IMR-90 (cell line): ENCODE data around the gene FLACC1. TPM values are rescaled to one million over a fixed set of nuclear protein-coding genes. Genes with fewer than 3 reads are reported as not detected.

Experiments used
- ATAC-seq: fragments of 200-7000 bp; cut with Tn5 transposase; 2 replicates; pipeline ENCODE4 v1.9.1; 2020; ENCODE audit warnings: low read depth, mild to moderate bottlenecking, moderate library complexity
- BruUV-seq: library from RNA; stranded (reverse); fragments of 400-500 nt; replicated peaks from 2 replicates; lab custom pipeline; 2021; lab: Mats Ljungman, UMichigan
- CTCF ChIA-PET: fragments of 300-600 bp; formaldehyde crosslinking; extraction: SDS; loops from one replicate; lab custom pipeline; 2021; ENCODE audit warnings: antibody characterized with exemption; lab: Yijun Ruan, JAX
- POLR2A ChIA-PET: fragments of 300-600 bp; sonication (Branson Sonifier 250); formaldehyde crosslinking; loops from one replicate; lab custom pipeline; 2022; ENCODE audit warnings: antibody characterized with exemption; ENCODE audit not compliant: unreplicated experiment; lab: Charles Lee
- DNase-seq: peaks from one replicate; pipeline ENCODE4 v3.0.0; 2013
- H2AFZ ChIP-seq: replicated peaks from 2 replicates; pipeline ENCODE3; 2013; ENCODE audit warnings: low read length, mild to moderate bottlenecking; ENCODE audit not compliant: poor library complexity
- H2AK5ac ChIP-seq: 2 replicates; pipeline ENCODE4 v1.6.1; 2013; ENCODE audit warnings: low read depth, low read length, inconsistent platforms
- H2AK9ac ChIP-seq: replicated peaks from 2 replicates; pipeline ENCODE3; 2013; ENCODE audit warnings: mild to moderate bottlenecking, low read depth, low read length, moderate library complexity; ENCODE audit not compliant: poor library complexity
- H2BK120ac ChIP-seq: 2 replicates; pipeline ENCODE4 v1.6.1; 2013; ENCODE audit warnings: low read depth, low read length, inconsistent platforms
- H2BK15ac ChIP-seq: 3 replicates; pipeline ENCODE4 v1.6.1; 2013; ENCODE audit warnings: low read depth, low read length, inconsistent platforms
- H2BK20ac ChIP-seq: 2 replicates; pipeline ENCODE4 v1.6.1; 2013; ENCODE audit warnings: low read depth, mild to moderate bottlenecking, inconsistent platforms, low read length, moderate library complexity
- H2BK5ac ChIP-seq: 2 replicates; pipeline ENCODE4 v1.6.1; 2013; ENCODE audit warnings: mild to moderate bottlenecking, low read depth, low read length, inconsistent platforms; ENCODE audit not compliant: poor library complexity, severe bottlenecking
- H3K14ac ChIP-seq: replicated peaks from 2 replicates; pipeline ENCODE4 v1.6.1; 2013; ENCODE audit warnings: low read depth, low read length, inconsistent platforms
- H3K18ac ChIP-seq: 2 replicates; pipeline ENCODE4 v1.6.1; 2013; ENCODE audit warnings: low read depth, low read length, control low read depth
- H3K23ac ChIP-seq: 2 replicates; pipeline ENCODE4 v1.6.1; 2013; ENCODE audit warnings: low read depth, low read length, inconsistent platforms
- H3K27ac ChIP-seq: 2 replicates; pipeline ENCODE4 v1.5.1; 2013; ENCODE audit warnings: mild to moderate bottlenecking, control low read depth, low read length; ENCODE audit not compliant: insufficient read depth
- H3K27me3 ChIP-seq: 2 replicates; pipeline ENCODE4 v1.6.1; 2013; ENCODE audit warnings: low read length; ENCODE audit not compliant: control insufficient read depth, insufficient read depth
- H3K36me3 ChIP-seq: 2 replicates; pipeline ENCODE4 v1.6.1; 2013; ENCODE audit warnings: low read length, mixed read lengths; ENCODE audit not compliant: control insufficient read depth, insufficient read depth
- H3K4ac ChIP-seq: 2 replicates; pipeline ENCODE4 v1.6.1; 2013; ENCODE audit warnings: low read depth, low read length, inconsistent platforms
- H3K4me1 ChIP-seq: 2 replicates; pipeline ENCODE4 v1.6.1; 2013; ENCODE audit warnings: low read length, mixed read lengths; ENCODE audit not compliant: control insufficient read depth, insufficient read depth
- H3K4me2 ChIP-seq: 2 replicates; pipeline ENCODE4 v1.6.1; 2013; ENCODE audit warnings: low read depth, mild to moderate bottlenecking, control low read depth, low read length, moderate library complexity
- H3K4me3 ChIP-seq: 2 replicates; pipeline ENCODE4 v1.5.1; 2013; ENCODE audit warnings: low read depth, mild to moderate bottlenecking, control low read depth, low read length, moderate library complexity; ENCODE audit not compliant: insufficient read depth
- H3K56ac ChIP-seq: 2 replicates; pipeline ENCODE4 v1.6.1; 2013; ENCODE audit warnings: low read length, inconsistent platforms; ENCODE audit not compliant: insufficient read depth; ENCODE audit errors: extremely low read depth
- H3K79me1 ChIP-seq, 2 experiments: 2 replicates each; pipeline ENCODE4 v1.6.1; 2013; ENCODE audit warnings: low read length in 2 of 2, inconsistent platforms in 1 of 2, low read depth in 1 of 2
- H3K9ac ChIP-seq: 2 replicates; pipeline ENCODE4 v1.6.1; 2013; ENCODE audit warnings: low read depth, low read length, control low read depth
- H3K9me1 ChIP-seq: 2 replicates; pipeline ENCODE4 v1.6.1; 2013; ENCODE audit warnings: low read length, inconsistent platforms; ENCODE audit not compliant: insufficient read depth
- H3K9me3 ChIP-seq: 2 replicates; pipeline ENCODE4 v1.6.1; 2013; ENCODE audit warnings: low read length; ENCODE audit not compliant: control insufficient read depth, insufficient read depth
- H4K20me1 ChIP-seq: 2 replicates; pipeline ENCODE4 v1.6.1; 2013; ENCODE audit warnings: low read length, inconsistent platforms; ENCODE audit not compliant: insufficient read depth
- H4K5ac ChIP-seq: 2 replicates; pipeline ENCODE4 v1.6.1; 2013; ENCODE audit warnings: mild to moderate bottlenecking, low read depth, low read length, control low read depth
- H4K8ac ChIP-seq, 2 experiments: 2 replicates each; pipeline ENCODE4 v1.6.1; 2013; ENCODE audit warnings: low read depth in 2 of 2, low read length in 2 of 2, control low read depth in 1 of 2, inconsistent platforms in 1 of 2
- H4K91ac ChIP-seq: 2 replicates; pipeline ENCODE4 v1.6.1; 2013; ENCODE audit warnings: low read depth, low read length, inconsistent platforms; ENCODE audit not compliant: insufficient read depth
- BHLHE40 ChIP-seq: fragments of 150-350 bp; IDR thresholded peaks from 2 replicates; pipeline ENCODE4 v1.6.1; 2016; ENCODE audit warnings: mild to moderate bottlenecking, low read depth, low read length
- MAFK ChIP-seq: IDR thresholded peaks from 2 replicates; pipeline ENCODE4 v1.6.1; 2012; ENCODE audit warnings: low read depth, low read length, improper control_type of control experiment
- MAZ ChIP-seq: IDR thresholded peaks from 2 replicates; pipeline ENCODE4 v1.6.1; 2012; ENCODE audit warnings: low read depth, mild to moderate bottlenecking, low read length, improper control_type of control experiment, moderate library complexity, borderline replicate concordance
- MXI1 ChIP-seq: IDR thresholded peaks from 2 replicates; pipeline ENCODE4 v1.6.1; 2012; ENCODE audit warnings: low read depth, mild to moderate bottlenecking, low read length, moderate library complexity, borderline replicate concordance
- NFE2L2 ChIP-seq: fragments of 150-350 bp; IDR thresholded peaks from 2 replicates; pipeline ENCODE4 v1.6.1; 2016; ENCODE audit warnings: low read depth, mild to moderate bottlenecking, low read length
- POLR2A ChIP-seq: IDR thresholded peaks from 2 replicates; pipeline ENCODE4 v1.6.1; 2012; ENCODE audit warnings: mild to moderate bottlenecking, low read depth, low read length
- RFX5 ChIP-seq: IDR thresholded peaks from 2 replicates; pipeline ENCODE4 v1.8.0; 2012; ENCODE audit warnings: low read depth, mild to moderate bottlenecking, low read length, moderate library complexity
- SMC3 ChIP-seq: fragments of 150-350 bp; IDR thresholded peaks from 2 replicates; pipeline ENCODE4 v1.6.1; 2016; ENCODE audit warnings: low read depth, mild to moderate bottlenecking, antibody characterized with exemption, low read length, moderate library complexity
- WGBS, 2 experiments: methylation state at CpG; one replicate each; pipeline versions ENCODE4 v1.1.5 to v1.1.7; 2013; ENCODE audit warnings: missing lambda C conversion rate in 2 of 2; ENCODE audit not compliant: insufficient read length in 1 of 2; ENCODE audit errors: extremely low coverage in 2 of 2; 5-methylcytosine and 5-hydroxymethylcytosine counted together
- dilution Hi-C: fragments of 300-500 bp; cut with HindIII; formaldehyde crosslinking; loops from one replicate; pipeline ENCODE4 v1.14.3; 2018; ENCODE audit warnings: low sequenced_read_pairs; ENCODE audit not compliant: unreplicated experiment
- in situ Hi-C: fragments of 300-500 bp; cut with MboI; formaldehyde crosslinking; loops from 3 replicates; pipeline ENCODE4 v1.14.3; 2019; ENCODE audit warnings: low sequenced_read_pairs, inconsistent platforms, mixed read lengths
- intact Hi-C: fragments of 100-400 bp; cut with micrococcal nuclease; formaldehyde crosslinking; loops from 2 replicates; pipeline ENCODE4 v1.10.0; 2022
- polyA plus RNA-seq, 3 experiments: library from polyadenylated mRNA; depleted of rRNA; stranded (reverse); fragments of >200 nt; gene quantifications; 2 replicates each; pipeline ENCODE4 v1.2.3, GENCODE V29; 2012; ENCODE audit warnings: low replicate concordance in 1 of 3
- total RNA-seq: library from RNA; depleted of rRNA; stranded (reverse); fragments of >200 nt; gene quantifications from 2 replicates; pipeline ENCODE4 v1.2.3, GENCODE V29; 2012
- TF ChIP-seq, protein P1 (sequence below): fragments of 150-350 bp; IDR thresholded peaks from 2 replicates; pipeline ENCODE4 v1.6.1; 2016; ENCODE audit warnings: low read depth, mild to moderate bottlenecking, low read length, moderate library complexity, borderline replicate concordance

FLACC1 gene
- total and polyA plus RNA-seq, 2 of the 4 experiments (the other 2 are of a cell fraction), result 0.32 to 0.54 TPM

DNA sequence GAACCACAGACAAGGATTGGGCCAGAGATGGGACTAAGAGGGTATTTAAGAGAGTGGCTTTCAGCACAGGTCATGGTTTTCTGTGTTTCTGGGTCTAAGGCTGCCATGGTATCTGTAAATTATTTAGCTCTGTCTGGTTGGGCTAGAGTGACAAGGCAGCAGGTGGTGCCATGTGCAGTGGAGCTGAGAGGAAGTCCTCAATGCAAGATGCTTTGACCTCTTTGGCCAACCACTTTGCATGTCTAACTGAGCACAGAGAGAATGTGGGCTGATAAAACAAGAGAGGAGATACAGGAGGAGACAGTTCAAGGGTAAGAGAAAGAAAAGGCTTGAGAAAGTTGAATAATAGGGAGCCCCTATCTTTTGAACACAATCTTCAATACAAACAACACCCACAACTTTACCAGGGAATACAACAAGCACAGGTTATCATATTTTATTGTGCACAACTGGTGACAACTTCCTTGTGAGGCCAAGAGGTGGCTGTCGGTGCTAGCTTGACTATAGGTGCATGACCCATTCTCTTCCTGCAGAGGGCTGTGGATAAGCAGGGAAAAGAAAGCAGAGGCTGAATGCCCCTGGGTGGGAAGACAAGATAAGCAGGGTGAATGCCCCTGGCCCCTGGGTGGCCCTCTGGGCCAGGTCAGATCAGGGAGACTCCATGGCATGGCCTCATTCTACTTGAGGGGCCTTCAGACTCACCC is 12.3 kb downstream of the FLACC1 start:
- H3K27me3 ChIP-seq, result no peaks in the 10 kb centered on the region

More for the DNA sequence above, 12.3 kb downstream of the FLACC1 start:
- intact Hi-C loops, result no loop called here
- H3K23ac ChIP-seq, result no peak overlapping the region
- no peak overlapping the region for H3K56ac ChIP-seq
- H3K14ac ChIP-seq, result no peak overlapping the region
- no CpG with 5 or more reads among the region's 1 CpG for WGBS, 2 experiments
- H3K79me1 ChIP-seq, result no peaks in the 10 kb centered on the region
- H3K4me1 ChIP-seq, result no peaks in the 10 kb centered on the region
- no peak overlapping the region for H2BK120ac ChIP-seq
- no peak for DNase-seq
- no peak overlapping the region for H3K4me2 ChIP-seq
- H2AFZ ChIP-seq, result no peak overlapping the region
- no peak overlapping the region for H3K4me3 ChIP-seq
- POLR2A ChIA-PET, result no interaction called here
- H3K9me1 ChIP-seq, result no peaks in the 10 kb centered on the region; the same call in 1 of the 2 replicates
- no peak overlapping the region for H2BK5ac ChIP-seq
- in situ Hi-C loops, result no loop called here
- CTCF ChIA-PET, result no interaction called here
- no peak overlapping the region for H2BK20ac ChIP-seq
- BruUV-seq, result no TSS peak
- H2BK15ac ChIP-seq, result no peak overlapping the region
- TF ChIP-seq SMC3, result no peak
- TF ChIP-seq, protein P1, sequence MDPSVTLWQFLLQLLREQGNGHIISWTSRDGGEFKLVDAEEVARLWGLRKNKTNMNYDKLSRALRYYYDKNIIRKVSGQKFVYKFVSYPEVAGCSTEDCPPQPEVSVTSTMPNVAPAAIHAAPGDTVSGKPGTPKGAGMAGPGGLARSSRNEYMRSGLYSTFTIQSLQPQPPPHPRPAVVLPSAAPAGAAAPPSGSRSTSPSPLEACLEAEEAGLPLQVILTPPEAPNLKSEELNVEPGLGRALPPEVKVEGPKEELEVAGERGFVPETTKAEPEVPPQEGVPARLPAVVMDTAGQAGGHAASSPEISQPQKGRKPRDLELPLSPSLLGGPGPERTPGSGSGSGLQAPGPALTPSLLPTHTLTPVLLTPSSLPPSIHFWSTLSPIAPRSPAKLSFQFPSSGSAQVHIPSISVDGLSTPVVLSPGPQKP, result no peak
- no peak for TF ChIP-seq MAFK
- no peak for TF ChIP-seq BHLHE40
- TF ChIP-seq MAZ, result no peak
- no peak for TF ChIP-seq MXI1
- no peak for TF ChIP-seq POLR2A
- no peak for TF ChIP-seq RFX5
- no peak for TF ChIP-seq NFE2L2
- H3K4ac ChIP-seq, result no peak overlapping the region
- ATAC-seq, result no peak
- dilution Hi-C loops, result no loop called here
- H4K5ac ChIP-seq, result no peak overlapping the region
- H3K9ac ChIP-seq, result no peak overlapping the region
- no peak overlapping the region for H3K27ac ChIP-seq
- no peak overlapping the region for H2AK9ac ChIP-seq
- H2AK5ac ChIP-seq, result no peak overlapping the region
- no peak overlapping the region for H4K8ac ChIP-seq
- H4K20me1 ChIP-seq, result no peaks in the 10 kb centered on the region
- H4K91ac ChIP-seq, result no peak overlapping the region
- no peaks in the 10 kb centered on the region for H3K9me3 ChIP-seq
- H3K36me3 ChIP-seq, result no peaks in the 10 kb centered on the region
- no peak overlapping the region for H3K18ac ChIP-seq
